ENCODE results near the gene AFDN. TPM values are rescaled to one million over a fixed set of nuclear protein-coding genes. Genes with fewer than 3 reads are reported as not detected.

Gene AFDN
- total RNA-seq, 6 donors from 2014 or later: 149 to 517 (median 265) TPM

DNA sequence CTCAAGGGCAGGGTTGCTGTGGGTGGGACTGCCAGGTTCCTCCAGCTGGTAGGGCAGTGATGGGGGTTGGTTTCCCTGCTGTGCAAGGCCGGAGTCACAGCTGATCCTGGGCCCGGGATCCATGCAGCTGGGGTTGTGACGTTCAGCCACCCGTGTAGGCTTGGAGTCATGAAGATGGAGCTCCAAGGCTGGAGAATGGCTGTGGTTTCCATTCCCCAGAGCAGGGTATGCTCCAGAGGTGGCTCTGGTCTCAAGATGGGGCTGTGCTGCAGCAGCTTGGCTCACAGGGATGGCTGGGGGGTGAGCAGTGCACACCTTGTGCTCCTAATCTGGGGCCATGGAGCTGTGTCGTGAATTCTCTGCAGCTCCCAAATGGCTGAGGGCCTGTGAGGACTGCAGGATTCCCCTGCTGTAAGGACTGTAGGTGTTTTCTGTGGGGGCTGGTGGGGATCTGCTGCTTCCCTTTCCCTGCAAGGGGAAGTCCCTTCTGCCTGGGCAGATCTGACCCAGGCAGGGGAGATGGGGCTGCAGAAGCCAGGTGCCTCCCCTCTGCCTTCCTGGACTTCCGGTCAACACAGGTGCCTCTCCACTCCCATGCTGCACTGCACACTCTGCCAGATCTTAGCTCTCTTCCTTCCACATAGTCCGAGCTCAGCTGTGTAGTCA lies 186.7 kb downstream of the AFDN start:
- no peak for DNase-seq

DNA sequence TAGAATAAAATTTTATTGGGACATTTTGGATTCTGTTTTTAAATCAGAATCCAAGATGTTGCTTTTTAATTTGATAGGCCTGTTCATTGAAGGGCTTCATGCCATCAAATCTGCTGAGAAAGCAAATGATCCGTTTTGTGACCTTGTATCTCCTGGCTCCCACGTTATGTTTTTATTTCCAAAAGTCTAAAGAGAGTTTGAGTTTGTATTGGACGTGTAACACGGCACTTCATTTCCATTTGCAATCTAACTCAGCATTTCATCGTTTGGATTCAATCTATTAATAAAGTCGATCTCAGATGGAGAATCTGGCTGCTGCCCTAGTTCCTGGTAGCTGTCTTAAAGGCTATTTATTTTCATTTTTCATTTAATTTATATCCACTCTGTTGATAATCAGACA lies 187.7 kb downstream of the AFDN start:
- Histone ChIP-seq H3K36me3 (no peaks in the 10 kb centered on the region), H3K27ac (no peak overlapping the region), H3K4me1 (no peaks in the 10 kb centered on the region), H3K4me3 (no peak overlapping the region), H3K27me3 (no peaks in the 10 kb centered on the region), H3K9me3 (peaks cover 3 to 19% (median 15%) of the 10 kb centered on the region in 4 donors)
- TF ChIP-seq POLR2A (IDR thresholded peaks at IDR 0.05) (no peak), EP300 (IDR thresholded peaks at IDR 0.05) (no peak), POLR2AphosphoS5 (IDR thresholded peaks at IDR 0.05) (no peak)
- TF ChIP-seq, protein P1, sequence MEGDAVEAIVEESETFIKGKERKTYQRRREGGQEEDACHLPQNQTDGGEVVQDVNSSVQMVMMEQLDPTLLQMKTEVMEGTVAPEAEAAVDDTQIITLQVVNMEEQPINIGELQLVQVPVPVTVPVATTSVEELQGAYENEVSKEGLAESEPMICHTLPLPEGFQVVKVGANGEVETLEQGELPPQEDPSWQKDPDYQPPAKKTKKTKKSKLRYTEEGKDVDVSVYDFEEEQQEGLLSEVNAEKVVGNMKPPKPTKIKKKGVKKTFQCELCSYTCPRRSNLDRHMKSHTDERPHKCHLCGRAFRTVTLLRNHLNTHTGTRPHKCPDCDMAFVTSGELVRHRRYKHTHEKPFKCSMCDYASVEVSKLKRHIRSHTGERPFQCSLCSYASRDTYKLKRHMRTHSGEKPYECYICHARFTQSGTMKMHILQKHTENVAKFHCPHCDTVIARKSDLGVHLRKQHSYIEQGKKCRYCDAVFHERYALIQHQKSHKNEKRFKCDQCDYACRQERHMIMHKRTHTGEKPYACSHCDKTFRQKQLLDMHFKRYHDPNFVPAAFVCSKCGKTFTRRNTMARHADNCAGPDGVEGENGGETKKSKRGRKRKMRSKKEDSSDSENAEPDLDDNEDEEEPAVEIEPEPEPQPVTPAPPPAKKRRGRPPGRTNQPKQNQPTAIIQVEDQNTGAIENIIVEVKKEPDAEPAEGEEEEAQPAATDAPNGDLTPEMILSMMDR (IDR thresholded peaks at IDR 0.05): no peak
- DNase-seq (no peak), ATAC-seq (ENCODE audit: low FRiP score in 2 of 2) (no peak)
- 49 to 53% methylated on average over 6 of the region's 6 CpGs for WGBS, 2 donors

More for the DNA sequence above, 186.7 kb downstream of the AFDN start:
- Histone ChIP-seq H3K36me3 (no peaks in the 10 kb centered on the region), H3K27ac (no peak overlapping the region), H3K4me1 (no peaks in the 10 kb centered on the region), H3K4me3 (no peak overlapping the region), H3K27me3 (no peaks in the 10 kb centered on the region), H3K9me3 (peaks cover 3 to 19% (median 15%) of the 10 kb centered on the region in 4 donors)
- TF ChIP-seq, protein P1 (IDR thresholded peaks at IDR 0.05): no peak
- TF ChIP-seq EP300 (IDR thresholded peaks at IDR 0.05): no peak
- no peak for TF ChIP-seq POLR2A (IDR thresholded peaks at IDR 0.05)
- no peak for TF ChIP-seq POLR2AphosphoS5 (IDR thresholded peaks at IDR 0.05)
- 71 to 75% methylated on average over 2 to 7 of the region's 7 CpGs for WGBS, 2 donors
- ATAC-seq (ENCODE audit: low FRiP score in 2 of 2): no peak

- TF ChIP-seq POLR2AphosphoS5 (IDR thresholded peaks at IDR 0.05) (no peak), POLR2A (IDR thresholded peaks at IDR 0.05) (no peak)
- no peak for DNase-seq
- WGBS, 2 donors: 75 to 79% methylated on average over 4 of the region's 4 CpGs
- no peaks in the 10 kb centered on the region for H3K27me3 ChIP-seq
- no peak for ATAC-seq (ENCODE audit: low FRiP score in 2 of 2)
- H3K27ac ChIP-seq: no peak overlapping the region
- H3K36me3 ChIP-seq: no peaks in the 10 kb centered on the region
- H3K9me3 ChIP-seq: peaks cover 3 to 19% (median 15%) of the 10 kb centered on the region in 4 donors
- H3K4me1 ChIP-seq: no peaks in the 10 kb centered on the region
- H3K4me3 ChIP-seq: no peak overlapping the region
Observed at GRCh38 chr6:168015009-168015408, 188.3 kb downstream of the AFDN start.

- no peak for ATAC-seq (ENCODE audit: low FRiP score in 2 of 2)
- DNase-seq: no peak
- TF ChIP-seq POLR2A (IDR thresholded peaks at IDR 0.05) (no peak), POLR2AphosphoS5 (IDR thresholded peaks at IDR 0.05) (no peak)
- TF ChIP-seq, protein P1 (IDR thresholded peaks at IDR 0.05): no peak
- Histone ChIP-seq H3K9me3 (peaks cover 3 to 19% (median 14%) of the 10 kb centered on the region in 4 donors), H3K4me3 (no peak overlapping the region), H3K4me1 (no peaks in the 10 kb centered on the region), H3K36me3 (no peaks in the 10 kb centered on the region), H3K27ac (no peak overlapping the region), H3K27me3 (no peaks in the 10 kb centered on the region)
- WGBS, 2 donors: 63 to 72% methylated on average over 14 of the region's 14 CpGs
Observed at GRCh38 chr6:168015482-168016175, 188.9 kb downstream of the AFDN start.

- 94 to 97% methylated on average over 18 of the region's 18 CpGs for WGBS, 2 donors
- Histone ChIP-seq H3K4me3 (no peak overlapping the region), H3K36me3 (no peaks in the 10 kb centered on the region), H3K27me3 (no peaks in the 10 kb centered on the region), H3K9me3 (peaks cover 3 to 13% (median 10%) of the 10 kb centered on the region in 4 donors), H3K27ac (no peak overlapping the region), H3K4me1 (no peaks in the 10 kb centered on the region)
- DNase-seq (no peak), ATAC-seq (ENCODE audit: low FRiP score in 2 of 2) (no peak)
- TF ChIP-seq EP300 (IDR thresholded peaks at IDR 0.05) (no peak), POLR2AphosphoS5 (IDR thresholded peaks at IDR 0.05) (no peak), POLR2A (IDR thresholded peaks at IDR 0.05) (no peak)
- TF ChIP-seq, protein P1 (IDR thresholded peaks at IDR 0.05): no peak
Observed at GRCh38 chr6:168016176-168016620, 189.5 kb downstream of the AFDN start.

Data from upper lobe of left lung (tissue), 6 donors.